GM21360 (cell line): Measurements from ENCODE around the gene STAM2.

Source experiments
- ATAC-seq: cut with Tn5 transposase; IDR thresholded peaks from one replicate; pipeline ENCODE4 v1.9.1; 2021; ENCODE audit warnings: mild to moderate bottlenecking, moderate library complexity; ENCODE audit not compliant: unreplicated experiment

STAM2 gene

GRCh38 chr2:152075461-152076050 lies 100.0 kb downstream of the STAM2 start:
- no peak for ATAC-seq

- no peak for ATAC-seq
Observed at GRCh38 chr2:152072011-152072410, 103.6 kb downstream of the STAM2 start.

DNA sequence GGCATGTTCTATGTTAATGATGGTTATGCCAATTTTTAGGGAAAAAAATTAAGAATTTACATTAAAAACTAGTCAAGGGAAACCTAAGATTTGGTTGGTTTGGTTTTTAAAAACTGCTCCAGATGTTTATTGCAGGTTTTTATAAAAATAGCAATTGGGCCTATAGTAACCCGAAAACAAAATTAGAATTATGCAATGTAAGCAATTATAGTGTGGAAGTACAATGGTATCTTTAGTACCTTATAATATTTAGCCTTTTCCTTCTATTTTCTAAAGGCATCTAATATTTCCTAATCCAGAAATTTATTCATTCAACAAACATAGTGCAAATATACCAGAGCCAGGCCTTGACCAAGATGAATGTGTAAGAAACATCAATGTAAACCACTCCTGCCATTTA lies 104.0 kb downstream of the STAM2 start:
- no peak for ATAC-seq

GRCh38 chr2:152071092-152071491 lies 104.5 kb downstream of the STAM2 start:
- peak; percentile 75 for ATAC-seq

GRCh38 chr2:152068226-152068625 lies 107.3 kb downstream of the STAM2 start:
- no peak for ATAC-seq

DNA sequence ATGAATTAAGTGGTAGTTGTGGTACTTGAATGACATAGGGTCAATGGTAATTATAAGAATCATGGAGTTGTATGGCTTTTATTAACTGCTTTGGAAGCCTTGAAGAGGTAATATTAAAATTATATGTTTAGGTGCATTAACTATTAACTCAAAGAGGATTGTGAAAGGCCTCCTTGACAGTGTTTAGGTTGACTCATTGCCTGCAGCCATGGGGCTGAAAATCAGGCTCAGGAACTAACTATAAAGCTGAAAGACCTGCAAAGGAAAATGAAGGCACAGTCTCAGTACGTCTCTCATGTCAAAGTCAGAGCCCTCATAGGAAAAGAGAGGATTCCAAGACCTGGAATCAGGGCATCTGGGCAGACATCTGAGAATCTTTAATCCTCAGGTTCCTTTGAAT lies 107.7 kb downstream of the STAM2 start:
- no peak for ATAC-seq
